ENCODE results near the gene TAF1A.

TAF1A gene

DNA sequence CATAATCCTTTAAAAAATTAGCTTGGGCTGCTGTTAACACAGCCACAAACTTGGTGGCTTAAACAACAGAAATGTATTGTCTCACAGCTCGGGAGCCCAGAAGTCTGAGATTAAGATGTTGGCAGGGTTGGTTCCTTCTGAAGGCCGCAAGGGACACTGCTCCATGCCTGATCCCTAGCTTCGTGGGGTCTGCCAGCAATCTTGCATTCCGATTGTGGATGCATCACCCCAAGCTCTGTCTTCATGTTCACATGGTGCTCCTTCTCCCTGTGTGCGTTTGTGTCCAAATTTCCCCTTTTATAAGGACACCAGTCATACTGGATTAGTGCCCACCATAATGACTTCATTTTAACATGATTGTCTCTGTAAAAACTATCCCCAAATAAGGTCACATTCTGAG, 36.9 kb downstream of the TAF1A start:
- H3K36me3 ChIP-seq (ENCODE audit: insufficient read depth, low read length) = peaks cover 25% of the 10 kb centered on the region
- H4K20me1 ChIP-seq (ENCODE audit: insufficient read depth, low read length) = no peaks in the 10 kb centered on the region
- H3K9me2 ChIP-seq (ENCODE audit: low read depth, low read length) = no peaks in the 10 kb centered on the region
- H2AFZ ChIP-seq (ENCODE audit: low read length) = no peak overlapping the region
- TF ChIP-seq EZH2 (IDR thresholded peaks at IDR 0.05; ENCODE audit: borderline replicate concordance, low read length) = no peak
- TF ChIP-seq, protein P1, sequence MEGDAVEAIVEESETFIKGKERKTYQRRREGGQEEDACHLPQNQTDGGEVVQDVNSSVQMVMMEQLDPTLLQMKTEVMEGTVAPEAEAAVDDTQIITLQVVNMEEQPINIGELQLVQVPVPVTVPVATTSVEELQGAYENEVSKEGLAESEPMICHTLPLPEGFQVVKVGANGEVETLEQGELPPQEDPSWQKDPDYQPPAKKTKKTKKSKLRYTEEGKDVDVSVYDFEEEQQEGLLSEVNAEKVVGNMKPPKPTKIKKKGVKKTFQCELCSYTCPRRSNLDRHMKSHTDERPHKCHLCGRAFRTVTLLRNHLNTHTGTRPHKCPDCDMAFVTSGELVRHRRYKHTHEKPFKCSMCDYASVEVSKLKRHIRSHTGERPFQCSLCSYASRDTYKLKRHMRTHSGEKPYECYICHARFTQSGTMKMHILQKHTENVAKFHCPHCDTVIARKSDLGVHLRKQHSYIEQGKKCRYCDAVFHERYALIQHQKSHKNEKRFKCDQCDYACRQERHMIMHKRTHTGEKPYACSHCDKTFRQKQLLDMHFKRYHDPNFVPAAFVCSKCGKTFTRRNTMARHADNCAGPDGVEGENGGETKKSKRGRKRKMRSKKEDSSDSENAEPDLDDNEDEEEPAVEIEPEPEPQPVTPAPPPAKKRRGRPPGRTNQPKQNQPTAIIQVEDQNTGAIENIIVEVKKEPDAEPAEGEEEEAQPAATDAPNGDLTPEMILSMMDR (IDR thresholded peaks at IDR 0.05; ENCODE audit: low read length) = no peak
- no peaks in the 10 kb centered on the region for H3K27me3 ChIP-seq (ENCODE audit: insufficient read depth, low read length)
- no peaks in the 10 kb centered on the region for H3K79me2 ChIP-seq (ENCODE audit: insufficient read depth, low read length)
- H3F3A ChIP-seq (ENCODE audit: insufficient read depth, low read length) = no peaks in the 10 kb centered on the region
- H3K4me3 ChIP-seq (ENCODE audit: low read depth, low read length, poor library complexity, severe bottlenecking) = no peak overlapping the region
- no peaks in the 10 kb centered on the region for H3K4me1 ChIP-seq (ENCODE audit: insufficient read depth, low read length, severe bottlenecking)
- no peak overlapping the region for H3K4me2 ChIP-seq (ENCODE audit: low read length)
- H3K9me3 ChIP-seq (ENCODE audit: low read length) = no peaks in the 10 kb centered on the region
- no peak overlapping the region for H3K27ac ChIP-seq (ENCODE audit: low read depth, low read length, poor library complexity, severe bottlenecking)
- H3K9ac ChIP-seq (ENCODE audit: low read length) = no peak overlapping the region

DNA sequence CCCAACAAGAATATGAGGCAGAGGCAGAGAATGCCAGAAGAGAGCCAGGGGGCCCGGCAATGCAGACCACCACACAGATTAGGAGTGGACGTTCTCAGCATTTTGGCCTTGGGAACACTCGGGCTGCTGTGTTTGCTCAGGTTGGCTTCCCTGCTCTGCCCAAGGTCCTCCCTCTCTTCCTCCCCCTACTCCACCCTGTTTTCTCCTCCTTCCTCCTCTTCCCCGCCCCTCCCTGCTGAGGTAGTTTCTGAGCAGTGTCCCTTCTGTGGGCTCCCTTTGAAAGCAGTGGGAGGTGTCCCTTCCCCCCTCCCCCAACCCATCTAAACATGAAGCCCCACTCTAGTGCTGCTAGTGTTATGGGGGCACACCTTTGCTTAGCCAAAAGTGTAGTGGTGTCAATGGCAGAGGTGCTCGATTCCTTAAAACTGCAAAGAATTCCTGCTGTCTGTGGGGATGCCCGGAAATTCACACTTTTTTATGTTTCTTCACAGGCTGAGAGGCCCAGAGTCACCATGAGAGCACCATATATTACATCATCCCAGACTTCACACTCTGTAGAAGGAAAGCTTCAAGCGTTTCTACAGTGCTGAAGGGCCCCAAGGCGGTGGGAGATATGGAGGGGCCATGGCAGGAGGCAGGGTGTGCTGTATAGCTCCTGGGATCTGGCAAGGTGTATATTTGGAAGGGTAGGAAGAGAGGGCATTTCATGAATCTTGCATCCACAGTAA, 41.6 kb downstream of the TAF1A start, which contains the start of gene HHIPL2:
Gene HHIPL2, minus strand, starts transcription at position 161 of the 728 bp plus-strand sequence. Its CDS starts 60 bp downstream, at position 101.
- TF ChIP-seq, protein P1 (IDR thresholded peaks at IDR 0.05; ENCODE audit: low read length) = no peak
- TF ChIP-seq EZH2 (IDR thresholded peaks at IDR 0.05; ENCODE audit: borderline replicate concordance, low read length) = no peak
- Histone ChIP-seq H3K9me2 (ENCODE audit: low read depth, low read length) (no peaks in the 10 kb centered on the region), H3K27ac (ENCODE audit: low read depth, low read length, poor library complexity, severe bottlenecking) (no peak within 1 kb of the TSS), H3K36me3 (ENCODE audit: insufficient read depth, low read length) (no peaks in the 10 kb centered on the region), H3K9me3 (ENCODE audit: low read length) (no peaks in the 10 kb centered on the region), H3K4me1 (ENCODE audit: insufficient read depth, low read length, severe bottlenecking) (no peaks in the 10 kb centered on the region), H3K79me2 (ENCODE audit: insufficient read depth, low read length) (no peaks in the 10 kb centered on the region), H3F3A (ENCODE audit: insufficient read depth, low read length) (no peaks in the 10 kb centered on the region), H3K27me3 (ENCODE audit: insufficient read depth, low read length) (no peaks in the 10 kb centered on the region), H3K4me3 (ENCODE audit: low read depth, low read length, poor library complexity, severe bottlenecking) (no peak within 1 kb of the TSS), H4K20me1 (ENCODE audit: insufficient read depth, low read length) (no peaks in the 10 kb centered on the region), H3K4me2 (ENCODE audit: low read length) (no peak within 1 kb of the TSS), H2AFZ (ENCODE audit: low read length) (no peak within 1 kb of the TSS), H3K9ac (ENCODE audit: low read length) (no peak within 1 kb of the TSS)

DNA sequence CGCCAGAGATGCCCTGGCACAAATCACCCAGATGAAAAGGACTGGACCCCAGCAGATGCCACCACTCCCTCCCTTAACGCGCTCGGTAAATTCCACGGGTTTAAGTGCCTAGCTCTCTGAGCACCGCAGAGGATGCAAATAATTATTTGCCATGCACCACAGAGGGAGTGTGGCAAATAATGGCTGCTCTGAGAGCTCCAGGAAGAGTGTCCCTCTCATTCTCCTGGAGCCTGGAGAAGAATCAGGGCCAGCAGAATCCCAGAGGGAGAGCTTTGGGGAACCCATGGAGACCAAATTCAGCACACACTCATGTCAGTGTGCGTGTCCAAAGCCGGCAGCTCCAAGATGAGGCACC, 42.5 kb downstream of the TAF1A start:
- Histone ChIP-seq H3K9ac (ENCODE audit: low read length) (no peak overlapping the region), H3K4me2 (ENCODE audit: low read length) (no peak overlapping the region)

More for the DNA sequence above, 42.5 kb downstream of the TAF1A start:
- Histone ChIP-seq H3K9me3 (ENCODE audit: low read length) (no peaks in the 10 kb centered on the region), H3K36me3 (ENCODE audit: insufficient read depth, low read length) (no peaks in the 10 kb centered on the region), H3K27me3 (ENCODE audit: insufficient read depth, low read length) (no peaks in the 10 kb centered on the region), H3K4me1 (ENCODE audit: insufficient read depth, low read length, severe bottlenecking) (no peaks in the 10 kb centered on the region), H3K79me2 (ENCODE audit: insufficient read depth, low read length) (no peaks in the 10 kb centered on the region), H3K27ac (ENCODE audit: low read depth, low read length, poor library complexity, severe bottlenecking) (no peak overlapping the region), H3K9me2 (ENCODE audit: low read depth, low read length) (no peaks in the 10 kb centered on the region), H3K4me3 (ENCODE audit: low read depth, low read length, poor library complexity, severe bottlenecking) (no peak overlapping the region), H2AFZ (ENCODE audit: low read length) (no peak overlapping the region), H3F3A (ENCODE audit: insufficient read depth, low read length) (no peaks in the 10 kb centered on the region), H4K20me1 (ENCODE audit: insufficient read depth, low read length) (no peaks in the 10 kb centered on the region)
- TF ChIP-seq, protein P1 (IDR thresholded peaks at IDR 0.05; ENCODE audit: low read length) = no peak
- TF ChIP-seq EZH2 (IDR thresholded peaks at IDR 0.05; ENCODE audit: borderline replicate concordance, low read length) = no peak
